Eye (tissue), 1 donor: Measurements from ENCODE around the gene GPI.
"Not testable (repeated sequence)": the region's sequence is repeated elsewhere in the genome, so short reads cannot be mapped to it uniquely, and the experiment has no call there.

ENCODE experiments used
- DNase-seq: peaks from one replicate; pipeline ENCODE4 v3.0.0-alpha.2; 2015

GPI gene

GRCh38 chr19:34364830-34365462 is at the start of gene GPI:
Gene GPI, plus strand, starts transcription at chr19:34365196. Its CDS starts 71 bp downstream, at chr19:34365267.
- peak; percentile 78 for DNase-seq

- no peak for DNase-seq
Measured at GRCh38 chr19:34316247-34316646, 48.7 kb upstream of the GPI start.

- no peak for DNase-seq
Measured at GRCh38 chr19:34316741-34317301, 48.2 kb upstream of the GPI start.

GRCh38 chr19:34317311-34317927 is 47.6 kb upstream of the GPI start:
- DNase-seq, result no peak

- no peak for DNase-seq
Measured at GRCh38 chr19:34319230-34319585, 45.8 kb upstream of the GPI start.

- no peak for DNase-seq
Measured at GRCh38 chr19:34319785-34320184, 45.2 kb upstream of the GPI start.

GRCh38 chr19:34320277-34320676 is 44.7 kb upstream of the GPI start:
- DNase-seq, result no peak

- DNase-seq, result no peak
Measured at GRCh38 chr19:34321735-34322134, 43.3 kb upstream of the GPI start.

GRCh38 chr19:34323433-34324204 is 41.4 kb upstream of the GPI start:
- no peak for DNase-seq

- DNase-seq, result no peak
Measured at GRCh38 chr19:34324320-34324719, 40.7 kb upstream of the GPI start.

- DNase-seq, result no peak
Measured at GRCh38 chr19:34325181-34325580, 39.8 kb upstream of the GPI start.

GRCh38 chr19:34325981-34326787 is 38.8 kb upstream of the GPI start:
- no peak for DNase-seq

- DNase-seq, result no peak
Measured at GRCh38 chr19:34327851-34328250, 37.1 kb upstream of the GPI start.

- no peak for DNase-seq
Measured at GRCh38 chr19:34328982-34329381, 36.0 kb upstream of the GPI start.

GRCh38 chr19:34330116-34330515 is 34.9 kb upstream of the GPI start:
- no peak for DNase-seq

GRCh38 chr19:34330596-34330995 is 34.4 kb upstream of the GPI start:
- not testable (repeated sequence) for DNase-seq

- not testable (repeated sequence) for DNase-seq
Measured at GRCh38 chr19:34331596-34331995, 33.4 kb upstream of the GPI start.

GRCh38 chr19:34332027-34332760 is 32.8 kb upstream of the GPI start:
- DNase-seq, result no peak

GRCh38 chr19:34335914-34336313 is 29.1 kb upstream of the GPI start:
- no peak for DNase-seq

GRCh38 chr19:34336781-34337271 is 28.2 kb upstream of the GPI start:
- peak; percentile 64 for DNase-seq

- DNase-seq, result no peak
Measured at GRCh38 chr19:34337739-34338138, 27.3 kb upstream of the GPI start.
